Sigmoid colon (tissue), 7 donors: ENCODE data around the gene PPP2R5B. TPM values are rescaled to one million over a fixed set of nuclear protein-coding genes. Genes with fewer than 3 reads are reported as not detected.

Source experiments
- DNase-seq: peaks from one replicate; pipeline ENCODE4 v3.0.0-alpha.2; 2019
- H3K27ac ChIP-seq, 4 donors: fragments of 200-600 bp; sonication (generic); one replicate each; pipeline ENCODE4 v1.5.1; 2016 to 2019; ENCODE audit warnings: mild to moderate bottlenecking in 1 of 4
- H3K27me3 ChIP-seq, 3 donors: fragments of 200-600 bp; sonication (generic); one replicate each; pipeline ENCODE4 v1.5.1; 2019; ENCODE audit warnings: mild to moderate bottlenecking in 1 of 3
- H3K36me3 ChIP-seq, 4 donors: fragments of 200-600 bp; sonication (generic); one replicate each; pipeline ENCODE4 v1.5.1; 2016 to 2019
- H3K4me1 ChIP-seq, 4 donors: fragments of 200-600 bp; sonication (generic); one replicate each; pipeline ENCODE4 v1.5.1; 2017 to 2019
- H3K4me3 ChIP-seq, 4 donors: fragments of 200-600 bp; sonication (generic); one replicate each; pipeline ENCODE4 v1.5.1; 2017 to 2019; ENCODE audit warnings: mild to moderate bottlenecking in 2 of 4, moderate library complexity in 1 of 4
- H3K9me3 ChIP-seq, 4 donors: fragments of 200-600 bp in 3 of 4; sonication (generic) in 3 of 4; one replicate each; pipeline versions ENCODE4 v1.5.1 to v1.6.1; 2013 to 2019
- CTCF ChIP-seq, 4 experiments: fragments of 450-650 bp in 3 of 4; fragments of 200-600 bp in 1 of 4; IDR thresholded peaks; one replicate each; pipeline ENCODE4 v1.5.1; 2016 to 2019; ENCODE audit warnings: antibody characterized with exemption in 4 of 4, mild to moderate bottlenecking in 3 of 4, moderate library complexity in 2 of 4
- EP300 ChIP-seq, 4 donors: sonication (generic); formaldehyde crosslinking; IDR thresholded peaks; one replicate each; pipeline ENCODE4 v1.6.1; 2017; ENCODE audit warnings: antibody characterized with exemption in 4 of 4
- POLR2A ChIP-seq, 2 donors: fragments of 450-650 bp; IDR thresholded peaks; one replicate each; pipeline ENCODE4 v1.6.1; 2016; ENCODE audit warnings: antibody characterized with exemption in 2 of 2, mild to moderate bottlenecking in 2 of 2, moderate library complexity in 2 of 2
- POLR2AphosphoS5 ChIP-seq, 4 donors: sonication (generic); formaldehyde crosslinking; IDR thresholded peaks; one replicate each; pipeline ENCODE4 v1.6.1; 2017; ENCODE audit warnings: antibody characterized with exemption in 4 of 4
- WGBS, 2 donors: extraction: QIAGEN DNeasy Blood & Tissue Kit; methylation state at CpG; one replicate each; pipeline ENCODE4 v1.1.7; 2013; 5-methylcytosine and 5-hydroxymethylcytosine counted together
- intact Hi-C: fragments of 100-400 bp; cut with DNase I; formaldehyde crosslinking; loops from one replicate; pipeline ENCODE4 v1.15.1; 2023
- polyA plus RNA-seq, 3 donors: library from polyadenylated mRNA; stranded (reverse); fragments of 200-250 nt; gene quantifications; one replicate each; pipeline ENCODE4 v1.2.3, GENCODE V29; 2013
- total RNA-seq, 4 donors: library from RNA; depleted of rRNA; stranded (reverse); fragments of >200 nt; gene quantifications; one replicate each; pipeline ENCODE4 v1.1.0, GENCODE V29; 2016
- donor health status: healthy with polysubstance abuse.
- donor health status: Bipolar disorder and iron deficiency.
- donor health status: healthy.

The PPP2R5B gene
- total and polyA plus RNA-seq, 7 donors: 15.6 to 27.3 (median 19.3) TPM

GRCh38 chr11:64880240-64881001 lies 44.1 kb upstream of the PPP2R5B start:
- no peaks in the 10 kb centered on the region for H3K27me3 ChIP-seq
- H3K4me1 ChIP-seq: peaks cover 0 to 36% (median 30%) of the 10 kb centered on the region in 4 donors
- H3K27ac ChIP-seq: peak overlapping the region; percentile 92 to 97 (median 95)
- no peaks in the 10 kb centered on the region for H3K9me3 ChIP-seq
- no peak overlapping the region for H3K4me3 ChIP-seq
- no peak for TF ChIP-seq EP300 (IDR thresholded peaks at IDR 0.05)
- TF ChIP-seq POLR2A (IDR thresholded peaks at IDR 0.05): no peak
- no peak for TF ChIP-seq POLR2AphosphoS5 (IDR thresholded peaks at IDR 0.05)
- no peak for TF ChIP-seq CTCF (IDR thresholded peaks at IDR 0.05)
- 60 to 68% methylated on average over 14 of the region's 14 CpGs for WGBS, 2 donors
- no peaks in the 10 kb centered on the region for H3K36me3 ChIP-seq
- intact Hi-C loops: no loop called here
- DNase-seq: no peak

- DNase-seq: no peak
- Histone ChIP-seq H3K9me3 (no peaks in the 10 kb centered on the region), H3K36me3 (no peaks in the 10 kb centered on the region), H3K27me3 (no peaks in the 10 kb centered on the region), H3K4me3 (no peak overlapping the region), H3K27ac (peak overlapping the region in 2 of 4 donors; percentile 27 to 92), H3K4me1 (peaks cover 0 to 26% (median 20%) of the 10 kb centered on the region in 4 donors)
- 86 to 88% methylated on average over 8 of the region's 8 CpGs for WGBS, 2 donors
- intact Hi-C loops: no loop called here
- no peak for TF ChIP-seq POLR2A (IDR thresholded peaks at IDR 0.05)
- no peak for TF ChIP-seq CTCF (IDR thresholded peaks at IDR 0.05)
- TF ChIP-seq EP300 (IDR thresholded peaks at IDR 0.05): no peak
- TF ChIP-seq POLR2AphosphoS5 (IDR thresholded peaks at IDR 0.05): no peak
Observed at GRCh38 chr11:64881476-64881875, 43.0 kb upstream of the PPP2R5B start.

GRCh38 chr11:64882243-64882642 lies 42.2 kb upstream of the PPP2R5B start:
- Histone ChIP-seq H3K4me3 (no peak overlapping the region), H3K9me3 (no peaks in the 10 kb centered on the region), H3K4me1 (peaks cover 0 to 19% (median 13%) of the 10 kb centered on the region in 4 donors), H3K27ac (peak overlapping the region in 2 of 4 donors; percentile 27 to 32), H3K36me3 (no peaks in the 10 kb centered on the region), H3K27me3 (no peaks in the 10 kb centered on the region)
- WGBS, 2 donors: 88 to 89% methylated on average over 5 of the region's 5 CpGs
- DNase-seq: no peak
- intact Hi-C loops: no loop called here
- TF ChIP-seq POLR2AphosphoS5 (IDR thresholded peaks at IDR 0.05) (no peak), CTCF (IDR thresholded peaks at IDR 0.05) (no peak), POLR2A (IDR thresholded peaks at IDR 0.05) (no peak), EP300 (IDR thresholded peaks at IDR 0.05) (no peak)

- no peaks in the 10 kb centered on the region for H3K27me3 ChIP-seq
- no peak overlapping the region for H3K4me3 ChIP-seq
- intact Hi-C loops: no loop called here
- no peak for DNase-seq
- TF ChIP-seq POLR2A (IDR thresholded peaks at IDR 0.05) (no peak), CTCF (IDR thresholded peaks at IDR 0.05) (no peak), POLR2AphosphoS5 (IDR thresholded peaks at IDR 0.05) (no peak), EP300 (IDR thresholded peaks at IDR 0.05) (no peak)
- H3K36me3 ChIP-seq: no peaks in the 10 kb centered on the region
- 84 to 88% methylated on average over 5 of the region's 5 CpGs for WGBS, 2 donors
- no peaks in the 10 kb centered on the region for H3K9me3 ChIP-seq
- peaks cover 0 to 24% (median 22%) of the 10 kb centered on the region in 4 donors for H3K4me1 ChIP-seq
- H3K27ac ChIP-seq: no peak overlapping the region
Observed at GRCh38 chr11:64883575-64883974, 40.9 kb upstream of the PPP2R5B start.
